ENCODE measurements around the gene NEK7.

NEK7 gene

DNA sequence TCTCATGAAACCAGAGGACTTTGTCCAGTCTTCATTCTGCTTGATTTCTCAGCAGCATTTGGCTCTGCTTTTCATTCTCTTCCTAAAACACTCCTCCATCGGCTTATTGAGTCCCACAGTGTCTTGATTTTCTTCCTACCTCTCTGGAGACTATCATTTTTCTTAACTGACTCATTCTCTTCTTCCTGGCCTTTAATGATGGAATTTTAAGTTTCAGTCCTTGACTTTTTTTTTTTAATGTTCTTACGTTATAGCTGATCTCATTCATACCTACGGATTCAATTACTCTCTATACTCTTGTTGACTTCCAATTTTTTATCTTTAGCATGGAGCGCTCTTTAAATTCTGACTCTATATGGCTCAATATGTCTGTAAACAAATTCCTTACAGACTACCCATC, 111.1 kb downstream of the NEK7 start:
- no peak overlapping the region for H3K4me3 ChIP-seq (ENCODE audit: low read depth, low read length)
- TF ChIP-seq, protein P1, sequence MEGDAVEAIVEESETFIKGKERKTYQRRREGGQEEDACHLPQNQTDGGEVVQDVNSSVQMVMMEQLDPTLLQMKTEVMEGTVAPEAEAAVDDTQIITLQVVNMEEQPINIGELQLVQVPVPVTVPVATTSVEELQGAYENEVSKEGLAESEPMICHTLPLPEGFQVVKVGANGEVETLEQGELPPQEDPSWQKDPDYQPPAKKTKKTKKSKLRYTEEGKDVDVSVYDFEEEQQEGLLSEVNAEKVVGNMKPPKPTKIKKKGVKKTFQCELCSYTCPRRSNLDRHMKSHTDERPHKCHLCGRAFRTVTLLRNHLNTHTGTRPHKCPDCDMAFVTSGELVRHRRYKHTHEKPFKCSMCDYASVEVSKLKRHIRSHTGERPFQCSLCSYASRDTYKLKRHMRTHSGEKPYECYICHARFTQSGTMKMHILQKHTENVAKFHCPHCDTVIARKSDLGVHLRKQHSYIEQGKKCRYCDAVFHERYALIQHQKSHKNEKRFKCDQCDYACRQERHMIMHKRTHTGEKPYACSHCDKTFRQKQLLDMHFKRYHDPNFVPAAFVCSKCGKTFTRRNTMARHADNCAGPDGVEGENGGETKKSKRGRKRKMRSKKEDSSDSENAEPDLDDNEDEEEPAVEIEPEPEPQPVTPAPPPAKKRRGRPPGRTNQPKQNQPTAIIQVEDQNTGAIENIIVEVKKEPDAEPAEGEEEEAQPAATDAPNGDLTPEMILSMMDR (IDR thresholded peaks at IDR 0.05; ENCODE audit: low read depth, low read length): no peak
- DNase-seq (ENCODE audit: low read depth, low spot score): peak; percentile 83
- in situ Hi-C loops (cut with HindIII; ENCODE audit: low sequenced_read_pairs): no loop called here

DNA sequence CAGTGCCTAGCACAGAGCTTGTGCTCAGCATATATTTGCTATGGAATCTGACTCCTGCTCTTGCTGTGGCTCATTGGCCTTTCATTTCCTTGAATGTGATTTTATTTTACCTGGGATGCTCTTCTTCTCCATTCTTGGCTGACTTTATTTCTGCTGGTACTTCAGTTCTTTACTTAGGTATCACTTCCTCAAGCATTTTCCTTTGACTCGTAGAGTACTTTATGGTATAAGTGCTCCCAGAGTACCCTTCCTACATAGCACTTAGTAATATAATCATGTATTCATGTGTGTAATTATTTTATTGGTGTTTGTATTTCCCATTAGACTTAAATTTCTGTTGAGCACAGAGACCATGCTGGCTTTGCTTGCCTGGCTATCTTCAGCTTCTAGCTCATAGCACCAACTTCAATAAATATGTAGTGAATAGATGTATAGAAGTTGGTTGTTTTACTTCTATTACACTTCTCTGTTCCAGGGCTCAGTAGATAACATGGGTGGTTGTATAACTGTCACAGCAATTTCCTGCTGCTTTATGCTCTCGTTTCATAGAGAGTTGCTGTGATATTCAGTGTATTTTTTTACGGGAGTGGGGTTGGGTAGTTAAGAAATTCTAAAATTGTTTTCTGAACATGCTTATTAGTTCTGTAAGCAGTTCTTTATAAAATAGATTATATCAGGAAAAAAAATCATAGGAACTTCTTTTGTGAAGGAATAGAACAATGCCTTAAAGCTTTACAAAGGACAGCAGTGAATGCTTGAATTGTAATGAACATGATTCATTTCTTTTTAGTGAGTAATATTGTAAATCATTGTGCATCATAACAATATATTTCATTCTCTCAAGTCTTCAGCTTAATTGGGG, 112.2 kb downstream of the NEK7 start:
- no peak overlapping the region for H3K4me3 ChIP-seq (ENCODE audit: low read depth, low read length)
- in situ Hi-C loops (cut with HindIII; ENCODE audit: low sequenced_read_pairs): no loop called here
- DNase-seq (ENCODE audit: low read depth, low spot score): no peak
- TF ChIP-seq, protein P1 (IDR thresholded peaks at IDR 0.05; ENCODE audit: low read depth, low read length): no peak

DNA sequence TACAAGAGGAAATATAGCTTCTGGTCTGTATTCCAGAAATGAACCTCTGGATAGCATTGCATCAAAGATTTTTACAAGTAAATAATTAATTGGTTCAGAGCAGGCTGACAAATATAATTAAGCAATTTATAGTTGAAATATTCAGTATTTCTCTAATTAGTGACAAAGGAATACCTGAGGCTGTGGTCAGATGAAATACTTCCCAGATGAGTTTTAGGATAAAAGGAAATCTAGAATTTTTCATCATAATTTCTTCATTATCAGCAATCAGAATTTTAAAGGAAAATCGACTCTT, 112.8 kb downstream of the NEK7 start:
- H3K4me3 ChIP-seq (ENCODE audit: low read depth, low read length): no peak overlapping the region
- in situ Hi-C loops (cut with HindIII; ENCODE audit: low sequenced_read_pairs): no loop called here
- TF ChIP-seq, protein P1 (IDR thresholded peaks at IDR 0.05; ENCODE audit: low read depth, low read length): no peak
- no peak for DNase-seq (ENCODE audit: low read depth, low spot score)

DNA sequence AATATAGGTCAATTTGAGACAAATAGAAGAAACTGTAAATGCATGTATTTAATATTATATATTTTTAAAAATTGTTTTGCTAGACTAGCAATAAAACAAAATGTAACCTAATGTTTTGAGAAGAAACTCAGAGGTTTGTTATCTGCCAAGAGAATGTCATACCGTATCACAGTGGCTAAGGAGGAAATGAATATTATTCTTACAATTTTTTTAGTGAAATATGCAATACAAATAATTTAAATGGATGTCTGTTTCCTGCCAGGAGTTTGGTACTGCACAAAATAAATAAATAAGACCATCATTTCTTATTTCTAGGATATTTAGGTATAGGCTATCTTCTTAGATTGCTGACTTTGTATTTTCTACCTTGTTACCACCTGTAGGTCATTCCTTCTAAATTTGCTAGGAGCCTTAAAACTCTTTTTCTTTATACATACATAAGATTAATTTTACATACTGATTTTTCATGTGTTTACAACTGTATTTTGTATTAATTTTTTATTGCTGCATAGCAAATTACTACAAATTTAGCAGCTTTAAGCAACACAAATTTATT, 113.6 kb downstream of the NEK7 start:
- H3K4me3 ChIP-seq (ENCODE audit: low read depth, low read length): no peak overlapping the region
- in situ Hi-C loops (cut with HindIII; ENCODE audit: low sequenced_read_pairs): no loop called here
- no peak for DNase-seq (ENCODE audit: low read depth, low spot score)
- TF ChIP-seq, protein P1 (IDR thresholded peaks at IDR 0.05; ENCODE audit: low read depth, low read length): no peak

DNA sequence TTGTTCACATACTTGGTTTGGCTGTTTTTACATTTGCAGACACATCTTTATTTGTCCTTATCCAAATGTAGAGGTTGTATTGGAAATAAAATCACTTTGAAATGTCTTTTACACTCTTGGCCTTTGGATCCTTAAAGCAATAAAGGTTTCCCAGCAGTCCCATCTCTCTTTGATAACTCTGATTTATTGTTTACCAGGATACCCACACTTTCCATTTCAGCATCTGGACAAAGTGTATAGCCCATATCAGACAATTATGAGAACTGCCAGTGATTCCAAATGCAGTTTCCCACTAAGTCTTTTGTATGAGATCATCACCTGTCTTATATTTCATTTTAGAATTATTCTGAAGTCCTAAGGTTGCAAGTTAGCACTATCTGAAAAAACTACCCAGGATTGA, 114.7 kb downstream of the NEK7 start:
- DNase-seq (ENCODE audit: low read depth, low spot score): no peak
- in situ Hi-C loops (cut with HindIII; ENCODE audit: low sequenced_read_pairs): no loop called here
- TF ChIP-seq, protein P1 (IDR thresholded peaks at IDR 0.05; ENCODE audit: low read depth, low read length): no peak
- no peak overlapping the region for H3K4me3 ChIP-seq (ENCODE audit: low read depth, low read length)

DNA sequence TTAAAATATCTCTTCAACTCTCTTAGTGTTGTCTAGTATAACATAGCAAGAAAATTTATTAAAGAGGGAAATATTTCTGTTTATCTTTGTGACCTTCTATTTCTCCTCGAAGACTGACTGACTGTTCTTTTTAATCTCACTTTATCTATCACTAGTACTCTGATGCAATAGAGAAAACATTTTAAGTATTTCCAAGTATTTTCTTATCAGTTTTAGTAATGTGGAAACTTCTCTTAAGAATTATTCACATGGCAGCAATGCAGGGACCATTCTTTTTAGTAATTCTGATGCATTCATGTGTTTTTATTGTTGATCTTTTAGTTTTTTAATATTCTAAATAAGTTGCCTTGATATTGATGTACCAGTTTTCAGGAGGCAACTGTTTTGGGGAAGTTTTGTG, 115.7 kb downstream of the NEK7 start:
- TF ChIP-seq, protein P1 (IDR thresholded peaks at IDR 0.05; ENCODE audit: low read depth, low read length): no peak
- in situ Hi-C loops (cut with HindIII; ENCODE audit: low sequenced_read_pairs): no loop called here
- peak; percentile 37 for DNase-seq (ENCODE audit: low read depth, low spot score)
- H3K4me3 ChIP-seq (ENCODE audit: low read depth, low read length): no peak overlapping the region

Data from astrocyte of the spinal cord (primary cell).